NCI-H524 treated with DMSO at 0.1 percent for 48 hours (cell line): Measurements from ENCODE around the gene FAM168A.

Experiments
- DNase-seq: peaks from one replicate; lab custom pipeline; 2025; lab: John Stamatoyannopoulos, UW

Gene FAM168A

DNA sequence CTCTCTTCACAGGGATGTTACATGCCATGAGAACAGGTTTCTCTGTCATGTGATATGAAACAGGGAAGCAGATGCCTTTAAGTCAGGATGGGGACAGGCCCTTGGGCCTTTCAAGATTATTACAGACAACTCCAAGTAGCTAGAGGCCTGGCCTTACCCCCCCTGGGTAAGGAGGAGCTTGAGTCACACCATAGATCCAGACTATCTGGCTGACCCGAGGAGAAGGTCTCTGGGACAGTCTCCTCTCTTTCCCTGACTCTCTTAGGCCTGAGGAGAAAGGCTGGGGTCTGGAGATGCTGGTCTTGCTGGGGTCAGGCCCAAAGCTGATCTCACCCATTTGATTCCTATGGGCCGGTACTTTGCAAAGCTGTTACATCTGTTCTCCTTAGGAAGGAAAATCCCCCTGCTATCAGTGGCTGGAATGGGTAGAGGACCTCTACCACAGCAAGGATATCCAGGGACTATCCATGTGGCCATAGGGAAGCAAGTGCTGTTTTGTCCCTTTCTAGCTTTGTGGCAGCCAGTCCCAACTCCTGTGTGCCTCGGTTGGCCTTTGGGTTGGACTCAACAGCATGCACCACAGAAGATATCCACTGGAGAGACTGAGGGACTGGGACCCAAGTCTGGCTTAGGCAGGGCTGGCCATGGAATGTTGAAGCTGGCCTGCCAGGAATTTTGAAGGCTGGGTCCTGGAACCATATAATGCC, 196.5 kb downstream of the FAM168A start:
- no peak for DNase-seq

DNA sequence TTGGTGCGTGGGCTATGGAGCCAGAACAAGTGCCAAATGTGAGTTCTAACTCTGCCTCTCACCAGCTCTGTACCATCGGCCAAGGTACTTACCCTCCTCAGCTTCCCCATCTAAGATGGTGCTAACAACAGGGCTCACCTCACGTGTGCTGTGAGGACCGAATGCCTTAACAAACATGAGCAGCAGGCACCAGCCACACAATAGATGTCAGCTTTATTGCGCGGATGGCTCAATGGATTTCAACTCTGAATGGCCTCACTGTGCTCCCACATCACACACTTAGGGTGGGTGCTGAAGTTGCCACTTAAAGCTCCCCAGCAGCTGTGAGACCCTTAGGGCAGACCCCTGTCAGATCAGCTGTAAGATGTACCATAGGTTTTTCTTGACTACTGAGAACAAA, 197.6 kb downstream of the FAM168A start:
- no peak for DNase-seq

DNA sequence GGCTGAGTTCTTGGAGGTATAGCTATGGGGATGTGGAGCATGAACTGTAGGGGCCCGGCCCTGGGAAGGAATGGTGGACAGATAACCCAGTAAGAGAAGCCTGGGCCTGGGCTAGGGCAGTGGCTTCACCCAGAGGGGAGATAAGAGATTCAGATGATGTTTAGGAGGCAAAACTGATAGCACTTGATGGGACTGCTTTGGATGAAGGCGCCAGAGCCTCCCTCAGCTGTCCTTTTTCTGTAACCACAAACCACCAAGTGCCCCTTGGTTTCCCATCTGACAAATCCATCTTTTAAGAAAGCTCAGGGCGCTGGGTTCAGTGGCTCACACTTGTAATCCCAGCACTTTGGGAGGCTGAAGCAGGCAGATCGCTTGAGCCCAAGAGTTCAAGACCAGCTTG, 198.3 kb downstream of the FAM168A start:
- no peak for DNase-seq

DNA sequence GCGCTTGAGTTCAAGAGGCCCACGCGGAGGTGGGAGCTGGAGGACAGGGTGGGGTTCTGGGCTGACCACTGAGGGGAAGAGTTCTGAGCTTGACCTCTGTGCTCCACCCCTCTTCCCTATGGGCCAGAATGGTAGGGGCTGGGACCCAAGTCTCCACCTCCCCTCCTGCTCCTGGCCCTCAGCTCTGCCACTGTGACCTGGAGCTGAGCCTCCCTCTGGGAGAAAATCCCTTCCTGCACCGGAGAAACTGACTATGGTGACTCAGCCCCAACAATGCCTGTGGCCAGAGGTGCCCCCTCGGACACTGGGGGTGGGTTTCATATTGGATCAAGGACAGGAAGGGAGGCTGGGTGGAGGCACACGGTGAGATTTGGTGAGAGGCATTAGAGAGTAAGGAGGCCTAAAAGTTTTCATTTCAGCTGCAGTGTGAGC, 198.7 kb downstream of the FAM168A start:
- DNase-seq, result no peak

DNA sequence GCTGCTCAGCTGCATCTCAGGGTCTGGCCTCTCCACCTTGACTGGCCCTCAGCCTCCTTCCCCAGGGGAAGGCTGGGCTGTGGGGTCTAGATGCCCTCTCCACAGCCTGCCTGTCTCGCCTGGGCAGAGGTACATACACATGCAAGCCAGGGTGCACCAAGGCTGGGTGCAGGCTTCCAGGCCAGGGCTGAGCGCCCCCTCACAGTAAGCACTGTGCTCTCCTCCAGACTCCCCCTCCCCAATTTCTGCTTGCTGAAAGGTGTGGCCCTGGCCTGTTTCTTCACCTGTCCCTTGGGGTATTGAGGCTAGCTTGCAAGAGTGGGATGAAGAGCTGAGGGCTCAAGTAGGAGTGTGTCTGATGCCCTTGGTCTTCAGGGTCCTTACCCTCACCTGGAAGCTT, 199.2 kb downstream of the FAM168A start:
- no peak for DNase-seq

DNA sequence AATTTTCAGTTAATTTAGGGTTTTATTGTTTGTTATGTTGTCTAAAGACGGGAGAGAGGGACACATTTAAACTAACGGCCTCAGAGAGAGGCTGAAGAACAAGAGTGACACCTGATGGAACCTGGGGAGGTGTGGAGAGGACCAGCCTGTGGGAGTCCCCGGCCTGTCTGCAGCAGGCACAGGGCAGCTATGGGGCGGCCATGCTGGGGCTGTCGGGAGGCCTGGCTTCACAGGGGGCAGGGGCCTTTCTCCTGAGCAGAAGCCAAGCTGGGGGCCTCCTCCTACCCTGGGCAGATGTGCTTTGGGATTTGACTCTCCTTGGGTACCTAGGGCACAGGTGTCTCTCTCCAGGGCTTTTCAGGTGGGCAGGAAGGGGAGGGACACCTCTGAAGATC, 199.8 kb downstream of the FAM168A start:
- DNase-seq, result no peak

DNA sequence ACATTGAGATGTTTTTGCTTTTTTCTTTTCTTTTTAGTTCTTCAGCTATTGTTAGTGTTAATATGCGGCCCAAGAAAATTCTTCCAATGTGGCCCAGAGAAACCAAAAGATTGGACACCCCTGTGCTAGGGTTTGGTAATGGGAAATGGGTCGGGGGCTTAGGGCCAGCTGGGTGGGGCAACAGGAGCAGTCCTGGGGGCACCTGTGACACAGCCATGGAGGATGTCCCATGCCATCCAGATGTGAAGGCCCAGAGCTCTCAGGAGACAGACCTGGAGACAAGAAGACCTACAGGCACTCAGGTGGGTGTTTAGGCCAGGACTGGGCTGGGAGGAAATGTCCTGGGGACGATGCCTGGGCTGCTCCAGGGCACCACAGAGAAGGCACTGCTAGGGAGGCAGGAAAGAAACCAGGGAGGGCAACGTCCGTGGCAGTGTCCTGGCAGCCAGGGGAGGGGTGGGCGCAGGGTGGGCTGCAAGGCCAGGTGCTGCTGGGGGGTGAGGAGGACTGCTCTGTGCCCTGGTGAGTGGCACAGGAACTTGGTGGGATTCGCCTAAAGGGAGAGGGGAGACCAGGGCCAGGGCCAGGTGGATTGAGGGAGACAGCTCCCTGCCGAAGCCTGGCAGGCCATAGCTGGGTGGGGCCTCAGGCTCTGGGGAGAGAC, 200.3 kb downstream of the FAM168A start:
- DNase-seq, result no peak

DNA sequence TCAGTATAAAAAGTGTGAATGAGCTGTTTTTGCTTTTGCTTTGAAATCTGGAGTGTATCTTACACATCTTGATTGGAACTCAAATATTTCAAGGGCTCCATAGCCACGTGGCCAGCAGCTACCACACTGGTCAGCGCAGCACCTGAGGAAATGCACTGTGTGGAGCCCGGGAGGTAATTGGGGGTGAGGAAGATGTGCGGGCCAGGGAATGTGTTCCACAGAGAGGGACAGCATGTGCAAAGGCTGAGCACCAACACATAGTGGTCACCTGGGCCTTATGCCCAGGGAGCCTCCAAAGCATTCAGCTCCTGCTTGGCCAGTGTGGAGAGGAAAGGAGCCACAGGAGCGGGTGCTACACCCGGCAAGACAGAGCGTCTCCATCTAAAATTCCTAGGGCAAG, 200.9 kb downstream of the FAM168A start:
- no peak for DNase-seq

DNA sequence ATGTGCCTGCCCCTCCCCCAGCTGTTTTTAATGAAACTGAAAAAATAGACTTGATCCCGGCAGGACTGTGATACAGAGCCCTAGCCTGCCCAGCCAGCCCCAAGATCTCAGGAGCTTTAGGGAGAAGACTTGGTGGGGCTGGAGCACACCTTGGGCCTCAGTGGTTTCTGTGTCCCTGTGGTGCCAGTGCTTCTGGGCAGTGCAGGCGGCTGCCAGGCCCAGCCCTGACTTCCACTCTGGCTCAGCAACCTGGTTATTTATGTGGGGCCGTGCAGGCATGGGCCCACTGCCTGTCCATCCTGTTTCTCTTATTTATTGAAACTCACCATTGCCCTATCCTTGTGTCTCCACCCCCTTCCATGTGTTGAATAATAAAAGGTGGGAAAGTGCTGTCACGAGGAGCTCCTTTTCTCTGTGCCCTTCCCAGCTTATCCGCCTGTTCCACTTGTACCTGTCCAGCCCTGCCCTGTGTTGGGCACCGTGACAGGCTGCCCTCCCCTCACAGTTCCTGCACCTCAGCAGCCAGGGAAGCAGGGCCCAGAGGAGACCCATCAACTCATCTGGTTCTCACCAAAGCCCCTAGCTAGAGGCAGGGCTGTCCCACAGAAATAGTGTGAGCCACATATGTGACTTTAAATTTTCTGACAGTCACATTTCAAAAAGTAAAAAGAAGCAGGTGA, 201.5 kb downstream of the FAM168A start:
- no peak for DNase-seq

DNA sequence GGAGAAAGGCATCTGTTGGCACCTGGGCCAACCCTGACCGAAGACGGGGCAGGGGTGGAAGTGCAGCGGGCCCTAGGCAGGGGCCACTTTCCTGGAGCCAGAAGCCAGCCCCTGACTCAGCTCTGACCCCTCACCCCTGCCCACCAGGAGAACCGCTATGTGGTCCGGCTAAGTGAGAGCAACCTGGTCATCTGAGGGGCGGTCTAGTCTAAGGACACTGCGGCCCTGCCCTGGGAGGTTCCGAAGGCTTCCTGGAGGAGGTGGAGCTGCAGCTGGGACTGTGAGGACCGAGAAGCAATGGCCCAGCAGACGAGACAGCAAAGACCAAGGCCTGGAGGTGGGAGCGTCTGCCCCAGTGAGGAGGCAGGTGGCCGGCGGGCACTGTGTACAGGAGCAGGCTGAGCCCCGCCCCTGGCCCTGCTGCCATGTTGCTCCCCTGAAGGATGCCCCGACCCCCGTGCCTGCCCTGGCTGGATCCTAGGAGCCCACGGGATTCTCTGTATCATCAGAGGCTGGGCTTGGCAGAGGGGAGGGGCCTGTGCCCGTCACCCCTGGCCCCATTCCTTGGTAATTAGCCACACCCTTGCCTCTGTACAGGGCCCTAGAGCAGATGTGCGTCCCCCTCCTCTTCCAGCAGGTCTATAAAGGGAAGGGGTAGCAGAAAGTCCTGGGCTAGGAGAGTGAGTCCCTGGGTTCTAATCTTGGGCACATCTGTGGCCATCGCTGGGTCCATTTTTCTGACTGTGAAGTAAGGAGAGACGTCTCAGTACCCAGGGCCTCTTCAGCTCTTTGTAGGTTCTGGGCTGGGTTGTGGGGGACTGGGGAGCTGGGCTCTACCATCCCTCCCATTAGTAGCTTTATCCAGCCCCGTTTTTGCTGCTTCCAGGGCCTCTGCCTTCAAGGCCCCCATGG, 202.4 kb downstream of the FAM168A start:
- no peak for DNase-seq

DNA sequence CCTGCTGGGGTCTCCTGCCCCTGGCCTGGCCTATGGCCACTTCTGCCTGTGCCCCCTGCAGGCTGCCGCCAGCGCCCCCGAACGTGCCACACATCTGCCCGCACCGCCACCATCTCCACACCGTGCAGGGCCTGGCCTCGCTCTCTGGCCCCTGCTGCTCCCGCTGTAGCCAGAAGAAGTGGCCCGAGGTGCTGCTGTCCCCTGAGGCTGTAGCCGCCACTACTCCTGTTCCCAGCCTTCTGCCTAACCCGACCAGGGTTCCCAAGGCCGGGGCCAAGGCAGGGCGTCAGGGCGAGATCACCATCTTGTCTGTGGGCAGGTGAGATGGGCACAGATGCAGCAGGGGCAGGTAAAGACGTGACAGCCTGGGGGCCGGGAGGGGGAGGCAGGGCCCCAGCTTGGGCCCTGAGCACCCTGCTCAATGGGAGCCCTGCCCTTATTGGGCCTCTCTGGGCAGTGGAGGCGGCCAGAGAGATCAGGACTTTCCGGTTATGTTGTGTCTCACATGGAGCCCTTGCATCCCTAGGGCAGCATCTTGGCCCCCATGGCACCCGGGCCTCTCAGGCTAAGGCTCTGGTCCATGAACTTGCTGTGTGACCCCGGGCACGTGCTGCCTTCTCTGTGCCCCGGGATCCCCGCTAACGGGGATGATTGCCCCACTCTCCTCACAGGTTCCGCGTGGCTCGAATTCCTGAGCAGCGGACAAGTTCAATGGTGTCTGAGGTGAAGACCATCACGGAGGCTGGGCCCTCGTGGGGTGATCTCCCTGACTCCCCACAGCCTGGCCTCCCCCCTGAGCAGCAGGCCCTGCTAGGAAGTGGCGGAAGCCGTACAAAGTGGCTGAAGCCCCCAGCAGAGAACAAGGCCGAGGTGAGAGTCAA, 203.3 kb downstream of the FAM168A start:
- DNase-seq, result no peak

DNA sequence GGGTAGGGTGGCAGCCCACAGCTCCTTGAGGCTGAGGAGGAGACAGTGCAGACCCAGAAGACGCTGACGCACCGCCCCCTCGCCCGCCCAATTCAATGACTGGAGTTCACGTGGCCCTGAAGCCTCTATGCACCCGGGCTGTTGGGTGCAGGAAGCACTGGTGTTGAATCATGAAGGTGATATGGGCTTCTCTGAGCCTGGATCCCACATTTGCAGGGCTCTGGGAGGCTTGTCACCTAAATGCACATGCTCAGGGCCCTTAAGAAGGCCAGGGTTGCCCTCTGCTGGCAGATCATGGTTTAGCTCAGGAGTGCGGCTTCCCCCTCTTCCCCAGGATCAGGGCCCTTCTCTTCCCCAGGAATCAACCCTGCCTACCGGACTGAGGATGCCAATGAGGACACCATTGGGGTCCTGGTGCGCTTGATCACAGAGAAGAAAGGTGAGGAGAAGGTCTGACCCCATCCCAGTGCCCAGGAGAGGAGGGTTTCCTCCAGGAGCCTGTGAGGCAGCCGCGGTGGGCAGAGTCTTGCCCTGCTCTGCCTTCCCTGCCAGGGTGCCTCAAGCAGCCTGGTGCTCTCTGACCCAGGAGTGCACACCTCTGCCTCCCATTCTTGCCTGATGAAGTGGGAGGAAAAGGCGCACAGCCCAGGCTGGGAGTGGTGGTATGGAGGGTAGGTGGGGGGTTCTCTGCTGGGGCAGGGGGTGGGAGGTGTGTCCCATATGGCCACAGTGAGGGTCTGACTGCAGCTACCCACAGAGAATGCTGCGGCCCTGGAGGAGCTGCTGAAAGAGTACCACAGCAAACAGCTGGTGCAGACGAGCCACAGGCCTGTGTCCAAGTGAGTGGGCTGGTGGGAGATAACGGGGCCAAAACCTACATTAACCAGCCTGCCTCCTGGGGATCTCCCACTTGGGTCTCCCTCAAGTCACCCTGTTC, 204.2 kb downstream of the FAM168A start:
- no peak for DNase-seq

DNA sequence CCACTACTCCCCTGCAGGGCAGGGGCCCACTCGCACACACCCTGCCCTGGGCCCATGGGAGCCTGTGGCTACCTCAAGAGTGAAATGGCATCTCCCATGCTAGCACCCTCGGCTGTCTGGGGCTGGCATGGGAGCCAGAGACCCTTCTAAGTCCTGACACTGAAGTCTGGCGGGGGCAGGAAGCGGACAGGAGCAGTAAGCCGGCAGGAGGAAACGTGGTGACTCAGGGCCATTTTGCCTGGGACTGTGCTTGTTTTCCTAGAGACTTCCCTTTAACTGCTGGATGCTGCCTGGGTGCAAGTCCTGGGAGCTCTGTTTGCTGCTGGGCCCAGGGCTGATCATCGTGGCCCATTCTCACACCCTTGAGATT, 204.9 kb downstream of the FAM168A start:
- DNase-seq, result no peak

DNA sequence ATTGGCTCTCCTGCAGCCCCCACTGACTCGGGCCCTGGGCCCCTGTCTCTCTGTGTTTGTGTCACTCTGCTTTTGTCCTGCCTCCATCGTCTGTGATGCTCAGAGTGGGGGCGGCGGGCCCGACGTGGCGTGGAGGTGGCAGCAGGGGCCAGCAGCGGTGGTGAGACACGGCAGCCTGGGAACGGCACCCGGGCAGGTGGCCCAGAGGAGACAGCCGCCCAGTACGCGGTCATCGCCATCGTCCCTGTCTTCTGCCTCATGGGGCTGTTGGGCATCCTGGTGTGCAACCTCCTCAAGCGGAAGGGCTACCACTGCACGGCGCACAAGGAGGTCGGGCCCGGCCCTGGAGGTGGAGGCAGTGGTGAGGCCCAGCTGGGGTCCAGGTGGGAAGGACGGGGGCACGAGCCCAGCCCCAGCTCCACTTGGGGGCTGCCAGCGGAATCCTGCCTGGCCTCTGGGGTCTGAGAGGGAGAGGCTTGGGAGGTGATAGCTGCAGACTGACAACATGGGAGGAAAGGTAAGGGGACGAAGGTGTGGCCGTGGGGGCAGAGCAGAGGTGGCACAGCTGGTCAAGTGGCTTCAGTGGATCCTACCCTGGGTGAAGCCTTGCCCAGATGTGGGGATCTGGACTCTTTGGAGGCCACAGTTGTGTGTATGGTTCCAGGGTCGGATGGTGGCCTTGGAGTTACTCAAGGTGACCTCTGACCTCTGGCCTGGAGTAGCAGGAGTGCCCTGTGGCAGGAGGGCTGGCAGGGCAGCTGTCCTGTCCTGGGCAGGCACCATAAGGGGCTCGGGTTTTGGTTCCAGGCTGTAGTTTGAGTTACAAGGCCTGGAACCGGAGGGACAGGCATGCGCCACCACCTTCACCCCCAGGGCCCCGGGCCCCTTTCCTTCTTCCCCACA, 205.6 kb downstream of the FAM168A start:
- DNase-seq, result no peak

DNA sequence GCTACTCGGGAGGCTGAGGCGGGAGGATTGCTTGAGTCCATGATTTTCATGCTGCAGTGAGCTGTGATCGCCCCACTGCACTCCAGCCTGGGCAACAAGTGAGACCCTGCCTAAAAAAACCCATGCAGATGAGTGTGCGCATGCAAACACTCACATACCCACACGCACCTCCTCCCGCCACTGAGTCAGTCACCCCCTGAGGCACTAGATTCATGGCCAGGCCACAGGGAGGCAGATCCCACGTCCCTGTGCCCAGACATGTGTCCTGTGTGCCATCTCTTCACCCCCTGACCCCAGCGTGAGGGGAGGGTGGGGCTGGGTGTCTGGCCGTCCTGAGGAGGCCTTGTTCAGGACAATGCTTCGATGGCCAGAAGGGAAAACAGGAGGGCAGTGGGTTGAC, 206.2 kb downstream of the FAM168A start:
- no peak for DNase-seq

DNA sequence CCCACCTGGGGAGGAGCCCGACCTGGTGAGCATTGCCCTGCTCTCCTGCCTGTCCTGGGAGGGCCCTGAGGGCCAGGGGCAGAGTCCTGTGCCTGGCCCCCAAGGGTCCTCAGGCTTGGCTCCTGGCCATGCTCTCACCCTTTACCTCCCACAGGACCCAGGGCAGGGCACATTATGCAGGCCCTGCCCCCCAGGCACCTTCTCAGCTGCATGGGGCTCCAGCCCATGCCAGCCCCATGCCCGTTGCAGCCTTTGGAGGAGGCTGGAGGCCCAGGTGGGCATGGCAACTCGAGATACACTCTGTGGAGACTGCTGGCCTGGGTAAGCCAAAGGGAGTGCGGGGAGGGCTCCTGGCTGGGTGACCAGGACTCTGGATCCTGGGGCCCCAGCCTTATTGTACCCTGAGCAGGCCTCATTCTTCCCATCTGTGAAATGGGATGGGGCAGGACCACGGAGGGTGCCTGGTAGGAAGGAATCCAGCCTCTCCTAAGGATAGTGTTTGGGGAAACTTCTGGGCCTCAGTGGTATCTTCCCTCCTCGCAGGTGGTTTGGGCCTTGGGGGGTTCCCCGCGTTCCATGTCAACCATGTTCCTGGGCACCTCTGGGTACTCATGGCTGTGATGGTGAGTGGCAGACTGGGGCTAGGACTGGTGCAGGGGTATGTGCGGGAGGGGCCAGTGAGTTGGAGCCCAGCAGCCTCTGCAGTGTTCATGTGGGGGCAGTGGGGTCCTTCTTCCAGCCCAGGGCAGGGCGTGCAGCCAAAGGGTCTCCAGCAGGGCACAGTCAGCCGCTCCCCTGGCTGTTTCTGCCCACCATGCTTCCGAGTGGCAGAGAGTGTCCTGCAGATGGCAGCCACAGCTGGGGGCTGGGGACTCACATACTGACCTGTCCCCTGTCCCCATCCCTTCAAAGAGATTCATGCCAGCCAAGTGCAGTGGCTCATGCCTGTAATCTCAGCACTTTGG, 207.0 kb downstream of the FAM168A start:
- no peak for DNase-seq

DNA sequence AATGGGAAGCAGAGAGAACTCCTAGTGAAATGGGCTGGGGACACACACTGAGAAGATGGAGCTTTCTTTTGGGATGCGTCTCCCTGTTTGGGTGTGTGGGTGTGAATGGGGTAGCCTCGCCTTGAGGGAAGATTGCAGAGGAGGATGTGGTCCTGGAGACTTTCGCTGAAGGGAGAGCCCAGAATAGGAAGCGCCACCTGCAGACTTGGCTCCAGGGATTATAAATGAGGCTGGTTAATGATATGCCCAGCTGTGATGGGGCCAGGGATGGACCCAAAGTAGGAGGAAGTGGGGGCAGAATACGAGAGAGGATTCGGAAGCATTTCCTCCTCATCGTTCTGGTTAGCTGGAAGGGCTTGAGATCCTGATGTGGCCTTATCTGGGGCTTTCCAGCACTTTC, 208.0 kb downstream of the FAM168A start:
- DNase-seq, result no peak

DNA sequence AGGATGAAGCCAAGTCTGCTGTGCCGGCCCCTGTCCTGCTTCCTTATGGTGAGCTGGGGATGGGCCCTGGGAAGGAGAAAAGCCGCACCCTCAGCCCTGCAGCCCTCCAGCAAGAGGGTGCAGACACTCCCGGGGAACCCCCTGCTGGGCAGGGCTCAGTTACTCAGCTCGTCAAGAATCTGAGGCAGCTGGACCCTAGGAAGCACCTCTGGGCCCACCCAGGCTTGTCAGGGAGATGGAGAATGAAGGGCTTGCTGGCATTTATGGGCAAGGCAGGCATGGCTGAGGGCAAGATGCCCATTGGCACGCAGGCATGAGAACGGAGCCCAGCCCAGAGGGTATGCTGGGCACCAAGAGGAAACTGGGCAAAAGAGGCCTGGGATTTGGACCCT, 208.8 kb downstream of the FAM168A start:
- no peak for DNase-seq
